K562 (cell line): ENCODE results near the gene TRIOBP. TPM values are rescaled to one million over a fixed set of nuclear protein-coding genes. Genes with fewer than 3 reads are reported as not detected.
A peak's percentile ranks its signal among the peaks of the same experiment; 100 is the strongest.

Source experiments
- ATAC-seq: fragments of 200-7000 bp; cut with Tn5 transposase; 3 replicates; pipeline ENCODE4 v1.9.1; 2020; ENCODE audit warnings: moderate library complexity
- BruUV-seq: library from RNA; stranded (reverse); fragments of 400-500 nt; replicated peaks from 2 replicates; lab custom pipeline; 2021; lab: Mats Ljungman, UMichigan
- CTCF ChIA-PET: fragments of 300-600 bp; formaldehyde crosslinking; extraction: SDS; loops from one replicate; lab custom pipeline; 2021; ENCODE audit warnings: low intra/inter-chr PET ratio; lab: Yijun Ruan, JAX
- POLR2A ChIA-PET: fragments of 300-600, 350-650 bp; sonication (Branson Sonifier 250); formaldehyde crosslinking; extraction: SDS; loops from one replicate; lab custom pipeline; 2021; ENCODE audit warnings: antibody characterized with exemption, inconsistent platforms; lab: Yijun Ruan, JAX
- DNase-seq, 4 experiments: peaks; one replicate each; pipeline versions ENCODE4 v3.0.0 to v3.0.0-alpha.2; 2011 to 2018; ENCODE audit warnings: low spot score in 3 of 4, mixed read lengths in 3 of 4; ENCODE audit errors: extremely low read depth in 1 of 4
- FAIRE-seq: peaks from 2 replicates; lab custom pipeline; 2011; peaks lifted over from hg19 to GRCh38; lab: Jason Lieb, UNC
- H2AFZ ChIP-seq: 2 replicates; pipeline ENCODE4 v1.6.0; 2011; ENCODE audit warnings: low read depth, low read length, control low read depth, inconsistent platforms
- H3K27ac ChIP-seq: fragments of 200-600 bp; 3 replicates; pipeline ENCODE4 v1.8.0; 2011; ENCODE audit warnings: low read depth, mild to moderate bottlenecking, control low read depth, inconsistent platforms, low read length, moderate library complexity, mixed read lengths; ENCODE audit errors: extremely low read depth
- H3K27me3 ChIP-seq, 2 experiments: fragments of 300-600 bp in 1 of 2; 2 replicates in 1 of 2; 3 replicates in 1 of 2; pipeline versions ENCODE4 v1.6.0 to v1.8.0; 2011; ENCODE audit warnings: inconsistent platforms in 2 of 2, low read length in 2 of 2, mild to moderate bottlenecking in 1 of 2, mixed read lengths in 1 of 2, moderate library complexity in 1 of 2; ENCODE audit not compliant: control insufficient read depth in 2 of 2, insufficient read depth in 2 of 2
- H3K36me3 ChIP-seq: fragments of 300-600 bp; 3 replicates; pipeline ENCODE4 v1.8.0; 2011; ENCODE audit warnings: mild to moderate bottlenecking, low read length, inconsistent platforms; ENCODE audit not compliant: control insufficient read depth, insufficient read depth
- H3K4me1 ChIP-seq, 2 experiments: fragments of 200-600 bp in 1 of 2; replicated peaks in 1 of 2; 2 replicates in 1 of 2; 3 replicates in 1 of 2; pipeline versions ENCODE4 v1.5.1 to v1.8.0; 2011; ENCODE audit warnings: inconsistent platforms in 2 of 2, low read length in 2 of 2, mild to moderate bottlenecking in 1 of 2, mixed read lengths in 1 of 2, moderate library complexity in 1 of 2; ENCODE audit not compliant: control insufficient read depth in 2 of 2, insufficient read depth in 2 of 2
- H3K4me2 ChIP-seq: 2 replicates; pipeline ENCODE4 v1.6.1; 2011; ENCODE audit warnings: low read length, control low read depth, inconsistent platforms, mixed read lengths; ENCODE audit not compliant: insufficient read depth
- H3K4me3 ChIP-seq: fragments of 200-600 bp; sonication (generic), shearing (Covaris generic); 2 replicates; pipeline ENCODE4 v1.5.1; 2016; ENCODE audit warnings: control low read depth, inconsistent platforms
- H3K79me2 ChIP-seq: fragments of 200-600 bp; 3 replicates; pipeline ENCODE4 v1.8.0; 2011; ENCODE audit warnings: low read length, inconsistent platforms; ENCODE audit not compliant: control insufficient read depth, insufficient read depth
- H3K9ac ChIP-seq, 2 experiments: 2 replicates each; pipeline versions ENCODE4 v1.6.0 to v1.6.1; 2011; ENCODE audit warnings: low read depth in 2 of 2, low read length in 2 of 2, control low read depth in 1 of 2, inconsistent platforms in 1 of 2, mild to moderate bottlenecking in 1 of 2, mixed read lengths in 1 of 2; ENCODE audit not compliant: insufficient read depth in 1 of 2
- H3K9me1 ChIP-seq: one replicate; pipeline ENCODE4 v1.6.0; 2011; ENCODE audit warnings: inconsistent platforms, mild to moderate bottlenecking, low read length, moderate library complexity; ENCODE audit not compliant: control insufficient read depth, insufficient read depth
- H3K9me3 ChIP-seq: replicated peaks from 2 replicates; pipeline ENCODE4 v1.5.1; 2011; ENCODE audit warnings: low read depth, low read length, inconsistent platforms; ENCODE audit not compliant: control insufficient read depth, insufficient read depth
- H4K20me1 ChIP-seq: replicated peaks from 2 replicates; pipeline ENCODE4 v1.6.1; 2011; ENCODE audit warnings: low read length, inconsistent platforms, mixed read lengths; ENCODE audit not compliant: control insufficient read depth, insufficient read depth
- CBX3 ChIP-seq, 2 experiments: IDR thresholded peaks; 1 replicate in 1 of 2; 2 replicates in 1 of 2; pipeline ENCODE4 v1.6.1; 2012; ENCODE audit warnings: inconsistent platforms in 2 of 2, low read length in 2 of 2, borderline replicate concordance in 1 of 2, control low read depth in 1 of 2
- MECOM ChIP-seq: fragments of 250-450 bp; sonication (Bioruptor Pico); IDR thresholded peaks from 2 replicates; pipeline ENCODE4 v1.8.0; 2022; ENCODE audit warnings: inconsistent platforms
- POLR2G ChIP-seq: fragments of 200-400 bp; formaldehyde crosslinking; IDR thresholded peaks from 2 replicates; pipeline ENCODE4 v1.6.1; 2017; ENCODE audit warnings: low read depth, mild to moderate bottlenecking, antibody characterized with exemption, low read length, moderate library complexity
- RBFOX2 ChIP-seq: fragments of 200-400 bp; formaldehyde crosslinking; IDR thresholded peaks from 2 replicates; pipeline ENCODE4 v1.6.1; 2017; ENCODE audit warnings: low read depth, mild to moderate bottlenecking, low read length, moderate library complexity
- ZNF436 ChIP-seq: fragments of 250-450, 450-650 bp; sonication (Bioruptor Pico); formaldehyde crosslinking; IDR thresholded peaks from 2 replicates; pipeline ENCODE4 v1.7.0; 2020; ENCODE audit warnings: mild to moderate bottlenecking
- WGBS: fragments of 100-300 bp; shearing (Covaris generic); methylation state at CpG from one replicate; pipeline ENCODE4 v1.1.6; 2016; ENCODE audit warnings: low coverage, mixed read lengths; ENCODE audit not compliant: insufficient coverage; ENCODE audit errors: missing lambda C conversion rate; 5-methylcytosine and 5-hydroxymethylcytosine counted together
- in situ Hi-C: fragments of 300-500 bp; cut with MboI; formaldehyde crosslinking; loops from 4 replicates; pipeline ENCODE4 v1.15.0; 2018; ENCODE audit warnings: inconsistent platforms, mixed read lengths
- intact Hi-C: fragments of 100-400 bp; cut with micrococcal nuclease; formaldehyde crosslinking; loops from 2 replicates; pipeline ENCODE4 v1.14.2; 2022
- polyA plus RNA-seq, 8 experiments: library from polyadenylated mRNA; depleted of rRNA in 4 of 8; stranded (reverse) in 5 of 8; unstranded in 3 of 8; fragments of >200 nt; fragmentation: Nextera tagmentation in 2 of 8; fragmentation: Illumina TruSeq in 1 of 8; extraction: Ambion mirVana in 2 of 8; extraction: Trizol in 1 of 8; gene quantifications; 2 replicates each; pipeline versions ENCODE4 v1.2.1 to v1.2.3, GENCODE V29; 2011 to 2014; ENCODE audit warnings: inconsistent platforms in 1 of 8, missing spikeins in 1 of 8
- total RNA-seq, 7 experiments: library from RNA; depleted of rRNA in 6 of 7; stranded (reverse); fragments of >200 nt in 6 of 7; fragmentation: Illumina TruSeq in 2 of 7; extraction: Trizol in 2 of 7; gene quantifications; 2 replicates each; pipeline versions ENCODE4 v1.2.1 to v1.2.3, GENCODE V29; 2011 to 2021; ENCODE audit warnings: low replicate concordance in 1 of 7

The TRIOBP gene
- total and polyA plus RNA-seq, 9 of the 15 experiments (the other 6 are each of a cell fraction or from before 2014, with no cell fraction given): 0.24 to 13.8 (median 5.5) TPM

DNA sequence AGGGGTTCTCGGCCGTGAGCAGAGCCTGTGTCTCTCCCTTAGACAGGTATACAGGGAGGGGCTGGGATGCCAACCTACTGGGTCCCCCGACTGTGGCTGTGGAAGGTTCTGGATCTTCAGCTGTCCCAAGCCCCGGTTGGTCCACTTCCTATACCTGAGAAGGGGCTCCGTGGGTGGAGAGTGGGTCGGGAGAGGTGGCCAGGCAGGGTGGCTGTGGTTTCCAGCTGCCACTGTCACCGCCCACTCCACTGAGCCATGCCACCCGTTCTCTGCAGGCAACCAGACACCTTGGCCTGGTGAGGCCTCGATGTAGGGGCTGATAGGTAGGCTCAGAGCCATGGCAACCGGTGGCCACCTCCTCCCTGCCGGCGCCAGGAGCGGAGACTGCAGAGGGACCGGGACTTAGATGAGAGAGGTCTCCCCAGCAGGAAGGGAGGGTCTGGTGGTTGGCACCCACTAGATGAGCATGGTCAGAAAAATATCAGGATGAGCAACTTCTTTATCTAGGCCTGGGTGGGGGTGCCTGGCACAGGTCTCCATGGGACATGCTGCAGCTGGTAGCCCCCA, 53.8 kb downstream of the TRIOBP start:
- FAIRE-seq (no peak), ATAC-seq (no peak), DNase-seq (no peak)
- Histone ChIP-seq H3K9ac (peak overlapping the region in 1 of 2 experiments; percentile 17; a peak in 1 of 4 replicates), H3K9me3 (no peaks in the 10 kb centered on the region), H3K36me3 (no peaks in the 10 kb centered on the region), H3K4me1 (peaks cover 14 to 61% of the 10 kb centered on the region in 2 experiments), H3K27me3 (no peaks in the 10 kb centered on the region), H4K20me1 (no peaks in the 10 kb centered on the region; the same call in 1 of the 2 replicates), H3K27ac (no peak overlapping the region), H3K79me2 (peaks cover 21% of the 10 kb centered on the region), H2AFZ (no peak overlapping the region), H3K4me2 (no peak overlapping the region), H3K4me3 (no peak overlapping the region), H3K9me1 (no peaks in the 10 kb centered on the region)
- WGBS: 68% methylated on average over 9 of the region's 14 CpGs
- intact Hi-C loops: no loop called here
- ChIA-PET CTCF (no interaction called here), POLR2A (interaction anchor here (1.0 to 1.8 kb wide), 2 partner anchors 14 to 25 kb away, joined by 3 to 9 read pairs; no protein-coding TSS in a partner anchor)
- in situ Hi-C loops: no loop called here
- no TSS peak for BruUV-seq
- TF ChIP-seq MECOM (CRISPR knock-in tag): no peak
- 0 out of 2 replicates have a peak, but pooled peaks have one; percentile 23 for TF ChIP-seq RBFOX2
- TF ChIP-seq ZNF436 (CRISPR knock-in tag): no peak
- TF ChIP-seq POLR2G: peak; percentile 20; the same call in 1 of the 2 replicates
- no peak for TF ChIP-seq CBX3 (IDR thresholded peaks at IDR 0.05; ENCODE audit: borderline replicate concordance in 1 of 2, low read length in 2 of 2)
